Right lobe of liver (tissue), 6 donors: ENCODE data around the gene PFKL. TPM values are rescaled to one million over a fixed set of nuclear protein-coding genes. Genes with fewer than 3 reads are reported as not detected.

Experiments used
- ATAC-seq, 4 donors: fragments of 200-7000 bp; cut with Tn5 transposase; one replicate each; pipeline ENCODE4 v1.9.1; 2020; ENCODE audit warnings: mild to moderate bottlenecking in 4 of 4, moderate library complexity in 4 of 4
- DNase-seq, 3 donors: peaks; one replicate each; pipeline ENCODE4 v3.0.0-alpha.2; 2020
- H3K27ac ChIP-seq, 3 donors: fragments of 200-600 bp; one replicate each; pipeline ENCODE4 v1.8.0; 2022
- H3K27me3 ChIP-seq, 2 donors: fragments of 200-600 bp; one replicate each; pipeline ENCODE4 v1.8.0; 2022
- H3K36me3 ChIP-seq, 4 donors: fragments of 200-600 bp; sonication (generic) in 1 of 4; one replicate each; pipeline versions ENCODE4 v1.5.1 to v1.8.0; 2017 to 2022; ENCODE audit warnings: control low read depth in 1 of 4
- H3K4me1 ChIP-seq, 4 donors: fragments of 200-600 bp; sonication (generic) in 1 of 4; one replicate each; pipeline versions ENCODE4 v1.5.1 to v1.8.0; 2017 to 2022; ENCODE audit warnings: control low read depth in 1 of 4
- H3K4me3 ChIP-seq, 3 donors: fragments of 200-600 bp; one replicate each; pipeline ENCODE4 v1.8.0; 2022
- H3K9me3 ChIP-seq, 4 donors: fragments of 200-600 bp; sonication (generic) in 1 of 4; one replicate each; pipeline versions ENCODE4 v1.5.1 to v1.8.0; 2017 to 2022; ENCODE audit warnings: control low read depth in 1 of 4
- POLR2A ChIP-seq: fragments of 450-650 bp; IDR thresholded peaks from one replicate; pipeline ENCODE4 v1.6.1; 2017; ENCODE audit warnings: antibody characterized with exemption, mild to moderate bottlenecking
- WGBS: methylation state at CpG from one replicate; pipeline ENCODE4 v1.1.6; 2018; ENCODE audit warnings: low coverage, low lambda C conversion rate; ENCODE audit not compliant: insufficient coverage; ENCODE audit errors: missing lambda C conversion rate; 5-methylcytosine and 5-hydroxymethylcytosine counted together
- intact Hi-C, 2 donors: fragments of 100-400 bp; cut with DNase I; formaldehyde crosslinking; loops; one replicate each; pipeline versions ENCODE4 v1.11.2 to v1.14.1; 2022
- total RNA-seq, 6 experiments: library from RNA; depleted of rRNA in 2 of 6; stranded (reverse); fragments of >200 nt in 2 of 6; fragmentation: NEBNext Ultra II Directional in 3 of 6; extraction: Animal tissue kit (Norgen Biotek cat#: 25700) in 3 of 6; gene quantifications; one replicate each; pipeline versions ENCODE4 v1.1.0 to v1.2.4, GENCODE V29; 2016 to 2023
- TF ChIP-seq, protein P1 (sequence below), 4 donors: fragments of 200-600 bp in 3 of 4; fragments of 450-650 bp in 1 of 4; IDR thresholded peaks; one replicate each; pipeline versions ENCODE4 v1.5.1 to v1.8.0; 2016 to 2022; ENCODE audit warnings: antibody characterized with exemption in 4 of 4, mild to moderate bottlenecking in 2 of 4
- donor health status: DM: no; HTN: yes; CAD: no.
- donor health status: DM: no; HTN: no; CAD: no.
- donor health status: DM: no; HTN: no; CAD: no.
- donor health status: DM: no; HTN: yes; CAD: no.
- donor health status: DM: no; HTN: yes; CAD: no.

PFKL gene
- total RNA-seq, 6 experiments from 2014 or later, result 68.3 to 97.6 (median 73.7) TPM

DNA sequence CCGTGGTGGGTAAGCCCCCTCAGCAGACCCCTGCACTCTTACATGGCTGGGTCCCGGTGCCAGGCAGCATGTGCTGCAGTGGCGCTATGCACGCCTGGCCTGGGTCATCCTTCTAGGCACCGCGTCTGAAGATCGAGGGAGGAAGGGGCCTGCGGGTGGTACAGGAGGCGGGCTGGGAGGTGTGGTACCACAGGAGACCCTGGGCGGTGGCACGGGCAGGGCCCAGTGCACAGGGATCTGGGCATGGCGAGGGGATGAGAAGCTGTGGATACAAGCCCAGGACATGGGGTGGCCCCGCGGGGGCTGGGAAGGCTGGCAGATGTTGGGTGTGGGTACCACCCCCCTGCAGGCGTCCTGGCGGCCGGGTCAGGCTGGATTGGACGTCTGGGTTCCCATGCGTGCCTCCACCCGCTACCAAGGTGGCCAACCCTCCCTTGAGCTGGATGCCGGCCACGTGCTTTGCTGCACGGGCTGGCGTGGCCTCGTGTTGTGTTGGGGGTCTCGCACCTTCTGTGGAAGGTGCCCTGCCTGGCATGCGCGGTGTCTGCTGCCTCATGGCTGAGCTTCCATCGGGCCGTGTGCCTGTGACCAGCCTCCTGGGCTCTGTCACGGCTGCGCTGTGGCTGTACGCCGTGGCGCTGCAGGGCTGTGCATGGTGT, 19.7 kb downstream of the PFKL start:
- intact Hi-C loops, result no loop called here
- WGBS, result no CpG with 5 or more reads among the region's 35 CpGs
- Histone ChIP-seq H3K9me3 (no peaks in the 10 kb centered on the region), H3K4me1 (no peaks in the 10 kb centered on the region), H3K27me3 (no peaks in the 10 kb centered on the region), H3K4me3 (no peak overlapping the region), H3K27ac (no peak overlapping the region), H3K36me3 (peaks cover 0 to 25% (median 0%) of the 10 kb centered on the region in 4 donors)
- no peak for ATAC-seq
- no peak for TF ChIP-seq POLR2A
- TF ChIP-seq, protein P1, sequence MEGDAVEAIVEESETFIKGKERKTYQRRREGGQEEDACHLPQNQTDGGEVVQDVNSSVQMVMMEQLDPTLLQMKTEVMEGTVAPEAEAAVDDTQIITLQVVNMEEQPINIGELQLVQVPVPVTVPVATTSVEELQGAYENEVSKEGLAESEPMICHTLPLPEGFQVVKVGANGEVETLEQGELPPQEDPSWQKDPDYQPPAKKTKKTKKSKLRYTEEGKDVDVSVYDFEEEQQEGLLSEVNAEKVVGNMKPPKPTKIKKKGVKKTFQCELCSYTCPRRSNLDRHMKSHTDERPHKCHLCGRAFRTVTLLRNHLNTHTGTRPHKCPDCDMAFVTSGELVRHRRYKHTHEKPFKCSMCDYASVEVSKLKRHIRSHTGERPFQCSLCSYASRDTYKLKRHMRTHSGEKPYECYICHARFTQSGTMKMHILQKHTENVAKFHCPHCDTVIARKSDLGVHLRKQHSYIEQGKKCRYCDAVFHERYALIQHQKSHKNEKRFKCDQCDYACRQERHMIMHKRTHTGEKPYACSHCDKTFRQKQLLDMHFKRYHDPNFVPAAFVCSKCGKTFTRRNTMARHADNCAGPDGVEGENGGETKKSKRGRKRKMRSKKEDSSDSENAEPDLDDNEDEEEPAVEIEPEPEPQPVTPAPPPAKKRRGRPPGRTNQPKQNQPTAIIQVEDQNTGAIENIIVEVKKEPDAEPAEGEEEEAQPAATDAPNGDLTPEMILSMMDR (IDR thresholded peaks at IDR 0.05), result no peak
- DNase-seq, result no peak

DNA sequence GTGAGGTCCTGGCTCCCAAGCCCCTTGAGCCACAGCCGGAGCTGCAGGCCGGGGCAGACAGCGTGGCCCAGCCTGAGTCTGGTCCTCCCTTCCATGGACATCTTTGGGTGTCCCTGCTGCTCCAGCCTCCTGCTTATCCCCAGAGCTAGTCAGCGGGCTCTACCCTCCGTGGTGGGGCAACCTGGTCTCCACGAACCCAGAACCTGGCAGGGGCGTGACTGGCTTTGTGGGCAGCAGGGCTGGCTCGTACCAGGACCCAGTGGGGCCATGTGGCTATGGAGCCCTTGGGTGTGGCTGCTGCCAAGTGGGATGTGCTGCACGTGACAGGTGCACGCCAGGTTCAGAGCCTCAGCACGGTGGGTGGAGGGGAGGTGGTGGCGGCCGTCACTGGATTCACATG, 21.0 kb downstream of the PFKL start:
- no peak overlapping the region for H3K4me3 ChIP-seq
- no peaks in the 10 kb centered on the region for H3K27me3 ChIP-seq
- no peak overlapping the region for H3K27ac ChIP-seq
- H3K36me3 ChIP-seq, result peaks cover 0 to 33% (median 0%) of the 10 kb centered on the region in 4 donors
- H3K4me1 ChIP-seq, result no peaks in the 10 kb centered on the region
- ATAC-seq, result no peak
- H3K9me3 ChIP-seq, result no peaks in the 10 kb centered on the region
- no peak for TF ChIP-seq POLR2A
- TF ChIP-seq, protein P1 (IDR thresholded peaks at IDR 0.05), result no peak
- no peak for DNase-seq
- intact Hi-C loops, result no loop called here
- WGBS, result no CpG with 5 or more reads among the region's 13 CpGs

DNA sequence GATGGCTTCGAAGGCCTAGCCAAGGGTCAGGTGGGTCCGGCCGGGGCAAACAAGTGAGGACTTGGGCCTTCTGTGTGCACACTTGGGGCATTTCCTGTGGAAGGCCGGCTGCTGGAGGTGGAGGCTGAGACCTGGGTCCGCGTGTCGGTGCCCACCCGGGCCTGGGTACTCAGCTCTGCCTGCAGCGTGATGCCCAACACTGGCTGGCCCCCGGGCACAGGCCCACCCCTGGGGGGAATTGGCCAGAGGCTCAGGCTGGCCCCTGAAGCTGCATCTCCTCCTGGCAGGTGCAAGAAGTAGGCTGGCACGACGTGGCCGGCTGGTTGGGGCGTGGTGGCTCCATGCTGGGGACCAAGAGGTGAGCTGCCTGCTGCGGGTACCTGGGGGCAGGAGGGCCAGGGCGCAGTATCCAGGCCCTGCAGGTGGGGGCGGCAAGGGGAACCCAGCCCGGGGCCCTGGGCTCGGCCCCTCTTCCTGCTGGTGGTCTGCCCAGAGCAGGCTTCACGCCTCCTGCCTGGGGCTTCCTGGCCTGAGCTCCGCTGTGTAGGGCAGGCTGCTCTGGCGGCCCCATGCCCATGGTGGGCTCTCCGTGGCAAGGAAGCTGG, 22.1 kb downstream of the PFKL start:
- WGBS, result 87% methylated on average over 4 of the region's 23 CpGs
- H3K27me3 ChIP-seq, result no peaks in the 10 kb centered on the region
- H3K36me3 ChIP-seq, result peaks cover 0 to 33% (median 0%) of the 10 kb centered on the region in 4 donors
- H3K4me1 ChIP-seq, result no peaks in the 10 kb centered on the region
- H3K9me3 ChIP-seq, result no peaks in the 10 kb centered on the region
- H3K27ac ChIP-seq, result no peak overlapping the region
- no peak overlapping the region for H3K4me3 ChIP-seq
- ATAC-seq, result no peak
- intact Hi-C loops, result no loop called here
- TF ChIP-seq, protein P1 (IDR thresholded peaks at IDR 0.05), result no peak
- TF ChIP-seq POLR2A, result no peak
- DNase-seq, result no peak

DNA sequence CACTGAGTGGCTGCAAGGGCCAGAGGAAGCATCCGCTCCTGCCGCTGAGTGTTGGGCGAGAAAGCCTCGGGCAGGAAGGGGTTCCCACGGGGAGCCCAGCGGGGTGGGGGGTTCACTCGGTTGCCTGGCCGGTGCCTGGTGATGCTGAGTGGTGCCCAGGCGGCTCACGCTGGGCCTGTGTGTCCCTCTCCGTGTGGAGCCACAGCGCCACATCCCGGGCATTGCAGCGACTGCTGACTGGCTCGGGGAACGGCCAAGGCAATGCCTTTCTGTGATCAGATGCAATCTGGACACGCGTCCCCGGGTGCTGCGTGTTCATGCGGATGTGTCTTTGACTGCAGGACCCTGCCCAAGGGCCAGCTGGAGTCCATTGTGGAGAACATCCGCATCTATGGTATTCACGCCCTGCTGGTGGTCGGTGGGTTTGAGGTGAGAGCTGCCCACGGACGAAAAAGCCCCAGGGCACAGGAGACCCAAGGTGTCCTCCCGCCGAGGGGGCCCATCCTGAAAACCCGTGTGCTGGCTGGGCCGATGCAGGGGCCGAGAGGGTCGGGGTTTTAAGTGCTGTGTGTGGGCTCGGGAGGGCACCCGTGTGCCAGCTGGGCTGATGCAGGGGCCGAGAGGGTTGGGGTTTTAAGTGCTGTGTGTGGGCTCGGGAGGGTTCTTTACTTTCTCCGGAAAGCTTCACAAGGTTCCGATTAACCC, 22.9 kb downstream of the PFKL start:
- DNase-seq (no peak), ATAC-seq (no peak)
- 90% methylated on average over 3 of the region's 38 CpGs for WGBS
- Histone ChIP-seq H3K27ac (no peak overlapping the region), H3K9me3 (no peaks in the 10 kb centered on the region), H3K27me3 (no peaks in the 10 kb centered on the region), H3K4me1 (no peaks in the 10 kb centered on the region), H3K4me3 (no peak overlapping the region), H3K36me3 (peaks cover 0 to 33% (median 0%) of the 10 kb centered on the region in 4 donors)
- TF ChIP-seq, protein P1 (IDR thresholded peaks at IDR 0.05), result no peak
- TF ChIP-seq POLR2A, result no peak
- intact Hi-C loops, result no loop called here
